T-helper 2 cell treated with Interferon-gamma antibody and Interleukin-4, amounts not matched to agents 5 μg/mL and 100 μg/mL, for 36 hours (primary cell): ENCODE data around the gene AOPEP.

Experiments
- DNase-seq: peaks from one replicate; pipeline ENCODE4 v3.0.0; 2021; ENCODE audit warnings: low spot score
- H3K27ac Mint-ChIP-seq: one replicate; pipeline ENCODE4 v1.8.0; 2021; ENCODE audit warnings: mild to moderate bottlenecking, mixed read lengths
- H3K27me3 Mint-ChIP-seq: one replicate; pipeline ENCODE4 v1.8.0; 2021; ENCODE audit warnings: low read depth, mixed read lengths
- H3K36me3 Mint-ChIP-seq: one replicate; pipeline ENCODE4 v1.8.0; 2021; ENCODE audit warnings: low read depth, mixed read lengths
- H3K4me1 Mint-ChIP-seq: one replicate; pipeline ENCODE4 v1.8.0; 2021; ENCODE audit warnings: low read depth, mixed read lengths
- H3K4me3 Mint-ChIP-seq: one replicate; pipeline ENCODE4 v1.8.0; 2022; ENCODE audit warnings: mild to moderate bottlenecking, moderate library complexity, mixed read lengths
- H3K9me3 Mint-ChIP-seq: one replicate; pipeline ENCODE4 v1.8.0; 2021; ENCODE audit warnings: mixed read lengths

The AOPEP gene

GRCh38 chr9:94726495-94727191 lies at the start of gene AOPEP:
AOPEP (plus strand) TSS chr9:94726699; CDS start chr9:94759784, 33,085 bp downstream.
- Mint-ChIP-seq H3K27ac (peak within 1 kb of the TSS; percentile 96), H3K36me3 (peaks cover 2% of the 10 kb centered on the region), H3K27me3 (no peaks in the 10 kb centered on the region), H3K4me3 (peak within 1 kb of the TSS; percentile 94), H3K4me1 (peaks cover 11% of the 10 kb centered on the region), H3K9me3 (no peaks in the 10 kb centered on the region)
- DNase-seq: peak; percentile 99

- H3K27ac Mint-ChIP-seq: no peak overlapping the region
- no peaks in the 10 kb centered on the region for H3K9me3 Mint-ChIP-seq
- H3K4me1 Mint-ChIP-seq: peaks cover 2% of the 10 kb centered on the region
- no peak overlapping the region for H3K4me3 Mint-ChIP-seq
- DNase-seq: no peak
- no peaks in the 10 kb centered on the region for H3K36me3 Mint-ChIP-seq
- peaks cover 54% of the 10 kb centered on the region for H3K27me3 Mint-ChIP-seq
These were observed 48.6 kb upstream of the AOPEP start for GRCh38 chr9:94677929-94678328.

- Mint-ChIP-seq H3K27me3 (peaks cover 49% of the 10 kb centered on the region), H3K36me3 (no peaks in the 10 kb centered on the region), H3K9me3 (no peaks in the 10 kb centered on the region), H3K4me1 (peaks cover 2% of the 10 kb centered on the region), H3K4me3 (no peak overlapping the region), H3K27ac (no peak overlapping the region)
- DNase-seq: no peak
These were observed 46.9 kb upstream of the AOPEP start for GRCh38 chr9:94679587-94679986.

- no peaks in the 10 kb centered on the region for H3K9me3 Mint-ChIP-seq
- peaks cover 48% of the 10 kb centered on the region for H3K27me3 Mint-ChIP-seq
- no peak for DNase-seq
- no peaks in the 10 kb centered on the region for H3K36me3 Mint-ChIP-seq
- no peak overlapping the region for H3K27ac Mint-ChIP-seq
- peaks cover 2% of the 10 kb centered on the region for H3K4me1 Mint-ChIP-seq
- no peak overlapping the region for H3K4me3 Mint-ChIP-seq
These were observed 46.5 kb upstream of the AOPEP start for GRCh38 chr9:94680020-94680419.

GRCh38 chr9:94680621-94681020 lies 45.9 kb upstream of the AOPEP start:
- no peak for DNase-seq
- H3K4me1 Mint-ChIP-seq: peaks cover 2% of the 10 kb centered on the region
- H3K9me3 Mint-ChIP-seq: no peaks in the 10 kb centered on the region
- no peak overlapping the region for H3K27ac Mint-ChIP-seq
- peaks cover 49% of the 10 kb centered on the region for H3K27me3 Mint-ChIP-seq
- H3K36me3 Mint-ChIP-seq: no peaks in the 10 kb centered on the region
- H3K4me3 Mint-ChIP-seq: no peak overlapping the region

- peak; percentile 27 for DNase-seq
- no peak overlapping the region for H3K27ac Mint-ChIP-seq
These were observed 45.0 kb upstream of the AOPEP start for GRCh38 chr9:94681508-94681907.

GRCh38 chr9:94685359-94685758 lies 41.1 kb upstream of the AOPEP start:
- H3K9me3 Mint-ChIP-seq: no peaks in the 10 kb centered on the region
- no peak overlapping the region for H3K4me3 Mint-ChIP-seq

More at GRCh38 chr9:94681508-94681907, 45.0 kb upstream of the AOPEP start:
- peaks cover 2% of the 10 kb centered on the region for H3K4me1 Mint-ChIP-seq
- H3K36me3 Mint-ChIP-seq: no peaks in the 10 kb centered on the region
- H3K27me3 Mint-ChIP-seq: peaks cover 53% of the 10 kb centered on the region
- no peak overlapping the region for H3K4me3 Mint-ChIP-seq
- no peaks in the 10 kb centered on the region for H3K9me3 Mint-ChIP-seq

GRCh38 chr9:94687451-94687850 lies 39.0 kb upstream of the AOPEP start:
- Mint-ChIP-seq H3K27me3 (peaks cover 13% of the 10 kb centered on the region), H3K27ac (no peak overlapping the region), H3K9me3 (no peaks in the 10 kb centered on the region), H3K4me3 (no peak overlapping the region), H3K36me3 (no peaks in the 10 kb centered on the region), H3K4me1 (no peaks in the 10 kb centered on the region)
- DNase-seq: no peak

More at GRCh38 chr9:94685359-94685758, 41.1 kb upstream of the AOPEP start:
- no peaks in the 10 kb centered on the region for H3K4me1 Mint-ChIP-seq
- peaks cover 24% of the 10 kb centered on the region for H3K27me3 Mint-ChIP-seq
- no peak overlapping the region for H3K27ac Mint-ChIP-seq
- H3K36me3 Mint-ChIP-seq: no peaks in the 10 kb centered on the region
- no peak for DNase-seq

GRCh38 chr9:94690344-94690743 lies 36.2 kb upstream of the AOPEP start:
- no peak overlapping the region for H3K27ac Mint-ChIP-seq
- no peak overlapping the region for H3K4me3 Mint-ChIP-seq
- no peak for DNase-seq
- H3K27me3 Mint-ChIP-seq: peaks cover 10% of the 10 kb centered on the region
- no peaks in the 10 kb centered on the region for H3K36me3 Mint-ChIP-seq
- H3K4me1 Mint-ChIP-seq: no peaks in the 10 kb centered on the region
- no peaks in the 10 kb centered on the region for H3K9me3 Mint-ChIP-seq

- H3K36me3 Mint-ChIP-seq: no peaks in the 10 kb centered on the region
- no peak overlapping the region for H3K4me3 Mint-ChIP-seq
- no peak for DNase-seq
- no peaks in the 10 kb centered on the region for H3K4me1 Mint-ChIP-seq
- peaks cover 3% of the 10 kb centered on the region for H3K27me3 Mint-ChIP-seq
- H3K27ac Mint-ChIP-seq: no peak overlapping the region
- no peaks in the 10 kb centered on the region for H3K9me3 Mint-ChIP-seq
These were observed 33.9 kb upstream of the AOPEP start for GRCh38 chr9:94692601-94693000.

- no peaks in the 10 kb centered on the region for H3K36me3 Mint-ChIP-seq
- no peaks in the 10 kb centered on the region for H3K4me1 Mint-ChIP-seq
- H3K9me3 Mint-ChIP-seq: no peaks in the 10 kb centered on the region
- H3K27ac Mint-ChIP-seq: no peak overlapping the region
- DNase-seq: no peak
- no peak overlapping the region for H3K4me3 Mint-ChIP-seq
- peaks cover 5% of the 10 kb centered on the region for H3K27me3 Mint-ChIP-seq
These were observed 32.9 kb upstream of the AOPEP start for GRCh38 chr9:94693485-94694204.

- Mint-ChIP-seq H3K4me3 (no peak overlapping the region), H3K27me3 (peaks cover 9% of the 10 kb centered on the region), H3K9me3 (no peaks in the 10 kb centered on the region), H3K4me1 (no peaks in the 10 kb centered on the region), H3K36me3 (no peaks in the 10 kb centered on the region), H3K27ac (no peak overlapping the region)
- no peak for DNase-seq
These were observed 30.0 kb upstream of the AOPEP start for GRCh38 chr9:94696545-94696944.

- Mint-ChIP-seq H3K27ac (no peak overlapping the region), H3K36me3 (no peaks in the 10 kb centered on the region), H3K27me3 (peaks cover 9% of the 10 kb centered on the region), H3K9me3 (no peaks in the 10 kb centered on the region), H3K4me3 (no peak overlapping the region), H3K4me1 (no peaks in the 10 kb centered on the region)
- DNase-seq: no peak
These were observed 28.4 kb upstream of the AOPEP start for GRCh38 chr9:94697972-94698581.

GRCh38 chr9:94699715-94700373 lies 26.7 kb upstream of the AOPEP start:
- Mint-ChIP-seq H3K4me1 (no peaks in the 10 kb centered on the region), H3K4me3 (no peak overlapping the region)

More at GRCh38 chr9:94699715-94700373, 26.7 kb upstream of the AOPEP start:
- Mint-ChIP-seq H3K9me3 (no peaks in the 10 kb centered on the region), H3K36me3 (no peaks in the 10 kb centered on the region), H3K27ac (no peak overlapping the region), H3K27me3 (peaks cover 19% of the 10 kb centered on the region)
- DNase-seq: no peak
